Lower leg skin (tissue), 4 donors: ENCODE data around the gene MYO1E. TPM values are rescaled to one million over a fixed set of nuclear protein-coding genes. Genes with fewer than 3 reads are reported as not detected.
A peak's percentile ranks its signal among the peaks of the same experiment; 100 is the strongest.

Experiments
- DNase-seq, 2 donors: peaks; one replicate each; pipeline ENCODE4 v3.0.0-alpha.2; 2019; ENCODE audit warnings: low spot score in 2 of 2
- H3K4me3 ChIP-seq: fragments of 200-600 bp; sonication (generic); 2 replicates; pipeline ENCODE4 v1.5.1; 2017; ENCODE audit warnings: mild to moderate bottlenecking, low read depth; ENCODE audit not compliant: poor library complexity, severe bottlenecking
- CTCF ChIP-seq, 3 donors: fragments of 450-650 bp; IDR thresholded peaks; one replicate each; pipeline ENCODE4 v1.5.1; 2016; ENCODE audit warnings: antibody characterized with exemption in 3 of 3, mild to moderate bottlenecking in 3 of 3, moderate library complexity in 2 of 3
- POLR2A ChIP-seq, 2 donors: fragments of 450-650 bp; IDR thresholded peaks; one replicate each; pipeline ENCODE4 v1.6.1; 2016 to 2017; ENCODE audit warnings: antibody characterized with exemption in 2 of 2, mild to moderate bottlenecking in 1 of 2, moderate library complexity in 1 of 2
- WGBS, 2 donors: methylation state at CpG; one replicate each; pipeline ENCODE4 v1.1.5; 2018; 5-methylcytosine and 5-hydroxymethylcytosine counted together
- intact Hi-C: fragments of 100-400 bp; cut with DNase I; formaldehyde crosslinking; loops from one replicate; pipeline ENCODE4 v1.15.0; 2023; ENCODE audit warnings: low total_unique reads
- total RNA-seq, 4 donors: library from RNA; depleted of rRNA; stranded (reverse); fragments of >200 nt; gene quantifications; one replicate each; pipeline ENCODE4 v1.1.0, GENCODE V29; 2016

MYO1E gene
- total RNA-seq, 4 donors from 2014 or later: 134 to 218 (median 183) TPM

GRCh38 chr15:59312205-59312604, 60.5 kb downstream of the MYO1E start:
- TF ChIP-seq POLR2A (IDR thresholded peaks at IDR 0.05) (no peak), CTCF (IDR thresholded peaks at IDR 0.05) (no peak)
- H3K4me3 ChIP-seq: no peak overlapping the region
- WGBS, 2 donors: 75 to 80% methylated on average over 7 of the region's 7 CpGs
- intact Hi-C loops: no loop called here
- DNase-seq: peak in 1 of 2 donors; percentile 62

- intact Hi-C loops: no loop called here
- 97 to 98% methylated on average over 8 of the region's 8 CpGs for WGBS, 2 donors
- no peak overlapping the region for H3K4me3 ChIP-seq
- TF ChIP-seq POLR2A (IDR thresholded peaks at IDR 0.05) (no peak), CTCF (IDR thresholded peaks at IDR 0.05) (no peak)
- peak in 1 of 2 donors; percentile 43 for DNase-seq
Observed at GRCh38 chr15:59311195-59311594, 61.5 kb downstream of the MYO1E start.

DNA sequence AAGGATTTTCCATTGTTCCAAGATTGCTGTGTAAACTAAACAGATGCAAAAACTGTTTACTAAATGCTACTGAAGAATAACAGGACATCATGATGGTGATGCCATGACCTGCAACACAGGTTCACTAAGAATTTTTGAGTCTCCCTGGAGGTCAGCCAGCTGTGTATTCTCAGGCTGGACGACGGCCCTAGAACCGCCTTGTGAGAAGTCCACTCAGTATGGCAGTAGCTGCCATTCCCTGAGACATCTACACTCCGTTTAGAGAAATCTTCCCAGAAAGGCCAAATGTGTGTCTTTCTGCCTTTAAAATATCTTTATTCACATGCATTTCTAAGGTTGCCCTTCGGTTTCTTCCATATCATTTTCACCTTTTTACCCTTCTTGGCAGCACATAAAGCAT, 63.3 kb downstream of the MYO1E start:
- peak in 1 of 2 donors; percentile 23 for DNase-seq
- no peak for TF ChIP-seq CTCF (IDR thresholded peaks at IDR 0.05)
- no peak for TF ChIP-seq POLR2A (IDR thresholded peaks at IDR 0.05)
- no peak overlapping the region for H3K4me3 ChIP-seq
- intact Hi-C loops: no loop called here
- WGBS, 2 donors: 87 to 91% methylated on average over 5 of the region's 5 CpGs

- DNase-seq: peak in 1 of 2 donors; percentile 54
- 90 to 94% methylated on average over 6 of the region's 6 CpGs for WGBS, 2 donors
- no peak overlapping the region for H3K4me3 ChIP-seq
- intact Hi-C loops: no loop called here
- TF ChIP-seq CTCF (IDR thresholded peaks at IDR 0.05) (no peak), POLR2A (IDR thresholded peaks at IDR 0.05) (no peak)
Observed at GRCh38 chr15:59307165-59307537, 65.5 kb downstream of the MYO1E start.

GRCh38 chr15:59306520-59307164, 66.0 kb downstream of the MYO1E start:
- WGBS, 2 donors: 76 to 79% methylated on average over 7 of the region's 7 CpGs
- intact Hi-C loops: no loop called here
- DNase-seq: peak in 1 of 2 donors; percentile 39
- no peak for TF ChIP-seq CTCF (IDR thresholded peaks at IDR 0.05)
- TF ChIP-seq POLR2A (IDR thresholded peaks at IDR 0.05): no peak
- no peak overlapping the region for H3K4me3 ChIP-seq

DNA sequence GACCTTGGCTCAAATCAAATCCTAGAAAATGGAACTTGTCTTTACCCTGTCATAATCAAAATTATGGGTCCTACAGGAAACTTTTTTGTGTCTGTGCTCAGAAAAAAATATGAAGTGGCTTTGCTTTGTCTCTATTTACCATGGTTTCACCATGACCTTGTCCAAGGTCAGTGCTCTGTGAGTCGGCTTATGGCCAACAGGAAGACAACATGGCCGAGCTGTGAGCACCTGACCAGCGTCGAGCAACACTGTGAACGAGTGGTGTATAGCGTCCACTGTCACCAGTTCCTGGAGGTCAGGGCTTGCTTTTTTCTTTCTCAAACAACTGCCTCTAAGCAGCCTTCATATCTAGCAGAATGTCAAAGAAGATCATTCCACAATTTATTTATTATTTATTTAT, 67.9 kb downstream of the MYO1E start:
- no peak for TF ChIP-seq CTCF (IDR thresholded peaks at IDR 0.05)
- no peak for TF ChIP-seq POLR2A (IDR thresholded peaks at IDR 0.05)
- intact Hi-C loops: no loop called here
- H3K4me3 ChIP-seq: no peak overlapping the region
- DNase-seq: peak in 1 of 2 donors; percentile 65
- 79 to 84% methylated on average over 6 of the region's 6 CpGs for WGBS, 2 donors
